AG04449 (cell line): ENCODE measurements around the gene PCNX1.

Experiments
- CTCF ChIA-PET: fragments of 350-600 bp; formaldehyde crosslinking; extraction: SDS; loops from one replicate; lab custom pipeline; 2021; ENCODE audit warnings: antibody characterized with exemption; lab: Yijun Ruan, JAX
- POLR2A ChIA-PET: fragments of 400-600, 350-600 bp; formaldehyde crosslinking; extraction: SDS; loops from one replicate; lab custom pipeline; 2020; ENCODE audit warnings: antibody characterized with exemption, inconsistent platforms; lab: Yijun Ruan, JAX
- DNase-seq: peaks from one replicate; pipeline ENCODE4 v3.0.0-alpha.2; 2010; ENCODE audit warnings: low read depth, low spot score
- H3K4me3 ChIP-seq: 2 replicates; pipeline ENCODE4 v1.5.1; 2011; ENCODE audit warnings: low read depth, mild to moderate bottlenecking, control low read depth, low read length
- CTCF ChIP-seq: IDR thresholded peaks from one replicate; pipeline ENCODE4 v1.5.1; 2011; ENCODE audit warnings: mild to moderate bottlenecking, moderate library complexity, low read length, control low read depth, inconsistent platforms; ENCODE audit not compliant: insufficient read depth; ENCODE audit errors: missing control alignments

PCNX1 gene

GRCh38 chr14:71108398-71109119, 201.3 kb downstream of the PCNX1 start:
- ChIA-PET CTCF (interaction anchor here (0.7 to 5.7 kb wide), 4 partner anchors 30 to 746 kb away, joined by 3 to 48 read pairs (median 5); no protein-coding TSS in a partner anchor), POLR2A (interaction anchor here (0.6 kb wide), 1 partner anchor 34 kb away, joined by 3 read pairs; no protein-coding TSS in a partner anchor)
- DNase-seq, result no peak
- TF ChIP-seq CTCF, result no peak
- H3K4me3 ChIP-seq, result no peak overlapping the region

- peak; percentile 82 for DNase-seq
- H3K4me3 ChIP-seq, result no peak overlapping the region
- CTCF ChIA-PET, result interaction anchor here (1.6 to 3.7 kb wide), 3 partner anchors 9 to 639 kb away, joined by 4 to 28 read pairs (median 4); no protein-coding TSS in a partner anchor
- no peak for TF ChIP-seq CTCF
- POLR2A ChIA-PET, result interaction anchor here (0.6 to 0.7 kb wide), 2 partner anchors 15 to 617 kb away, joined by 3 read pairs; no protein-coding TSS in a partner anchor
Measured at GRCh38 chr14:71113376-71113775, 206.1 kb downstream of the PCNX1 start.

GRCh38 chr14:71114565-71114964, 207.3 kb downstream of the PCNX1 start:
- POLR2A ChIA-PET, result no interaction called here
- DNase-seq, result no peak
- H3K4me3 ChIP-seq, result no peak overlapping the region
- no peak for TF ChIP-seq CTCF
- CTCF ChIA-PET, result interaction anchor here (1.0 to 3.7 kb wide), 6 partner anchors 9 to 741 kb away, joined by 3 to 28 read pairs (median 6); no protein-coding TSS in a partner anchor

- DNase-seq, result no peak
- TF ChIP-seq CTCF, result no peak
- ChIA-PET POLR2A (no interaction called here), CTCF (interaction anchor here (0.8 to 3.7 kb wide), 6 partner anchors 9 to 740 kb away, joined by 3 to 28 read pairs (median 6); no protein-coding TSS in a partner anchor)
- H3K4me3 ChIP-seq, result no peak overlapping the region
Measured at GRCh38 chr14:71115306-71115705, 208.0 kb downstream of the PCNX1 start.

- POLR2A ChIA-PET, result no interaction called here
- no peak for DNase-seq
- CTCF ChIA-PET, result interaction anchor here (0.8 to 3.7 kb wide), 6 partner anchors 8 to 739 kb away, joined by 3 to 28 read pairs (median 6); no protein-coding TSS in a partner anchor
- no peak for TF ChIP-seq CTCF
- no peak overlapping the region for H3K4me3 ChIP-seq
Measured at GRCh38 chr14:71115821-71116567, 208.7 kb downstream of the PCNX1 start.
